ENCODE results near the gene LAMTOR5. TPM values are rescaled to one million over a fixed set of nuclear protein-coding genes. Genes with fewer than 3 reads are reported as not detected.
"Not testable (repeated sequence)": the region's sequence is repeated elsewhere in the genome, so short reads cannot be mapped to it uniquely, and the experiment has no call there.

The LAMTOR5 gene
- 206 and 246 TPM in 2 replicates for total RNA-seq (2014; rRNA removed; shearing (Covaris generic))
- polyA plus RNA-seq (2015; cell fraction: cytosol; rRNA removed): 181 and 278 TPM in 2 replicates
- polyA plus RNA-seq (2015; cell fraction: nucleus; rRNA removed): 43.5 and 76.7 TPM in 2 replicates

- in situ Hi-C loops (cut with HindIII; ENCODE audit: low pct_unique_long_range_greater_than_20kb, low sequenced_read_pairs): no loop called here
- peak; percentile 91 for DNase-seq (ENCODE audit: low read depth, low spot score)
Observed at GRCh38 chr1:110407260-110408210, at the start of gene LAMTOR5. Gene LAMTOR5 (minus strand): TSS chr1:110407694. CDS start chr1:110407620, 74 bp downstream.

DNA sequence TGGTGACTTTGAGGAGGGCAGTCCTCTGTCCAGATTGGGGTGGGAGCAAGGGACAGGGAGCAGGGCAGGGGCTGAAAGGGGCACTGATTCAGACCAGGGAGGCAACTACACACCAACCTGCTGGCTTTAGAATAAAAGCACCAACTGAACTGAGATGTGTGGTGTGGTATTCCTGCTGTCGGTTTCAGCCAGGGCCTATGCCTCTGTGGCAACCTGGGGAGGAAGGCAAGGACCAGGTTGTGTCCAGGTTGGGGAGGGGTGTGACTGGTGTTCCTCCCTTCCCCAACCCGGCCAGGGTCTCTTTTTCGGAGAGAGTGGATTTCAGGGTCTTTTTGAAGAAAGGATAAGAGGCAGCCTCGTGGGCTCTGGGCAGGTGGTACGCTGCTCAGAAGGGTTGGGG is 49.7 kb upstream of the LAMTOR5 start:
- in situ Hi-C loops (cut with HindIII; ENCODE audit: low pct_unique_long_range_greater_than_20kb, low sequenced_read_pairs): no loop called here

DNA sequence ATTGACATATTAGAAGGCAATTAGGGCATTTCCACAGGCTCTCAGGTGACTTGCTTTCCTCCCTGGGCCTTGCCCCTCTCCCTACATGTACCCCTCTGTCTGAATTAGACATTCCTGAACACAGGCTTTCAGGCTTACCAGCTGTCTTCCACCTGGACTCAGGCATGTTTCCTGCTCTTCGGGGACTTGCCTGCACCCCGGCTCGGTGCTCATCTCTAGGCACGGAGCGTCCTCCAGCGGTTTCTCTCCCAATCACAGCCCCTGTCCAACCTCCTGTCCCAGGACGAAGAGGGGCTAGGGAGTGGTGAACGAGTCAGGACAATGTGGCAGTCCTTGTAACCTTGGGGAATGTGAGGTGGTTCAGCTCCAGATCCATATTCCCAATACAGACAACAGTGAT is 47.7 kb upstream of the LAMTOR5 start:
- peak; percentile 38 for DNase-seq (ENCODE audit: low read depth, low spot score)
- in situ Hi-C loops (cut with HindIII; ENCODE audit: low pct_unique_long_range_greater_than_20kb, low sequenced_read_pairs): no loop called here

More for the DNA sequence above, 49.7 kb upstream of the LAMTOR5 start:
- DNase-seq (ENCODE audit: low read depth, low spot score): no peak

- in situ Hi-C loops (cut with HindIII; ENCODE audit: low pct_unique_long_range_greater_than_20kb, low sequenced_read_pairs): no loop called here
- DNase-seq (ENCODE audit: low read depth, low spot score): no peak
Observed at GRCh38 chr1:110454328-110454727, 46.8 kb upstream of the LAMTOR5 start.

DNA sequence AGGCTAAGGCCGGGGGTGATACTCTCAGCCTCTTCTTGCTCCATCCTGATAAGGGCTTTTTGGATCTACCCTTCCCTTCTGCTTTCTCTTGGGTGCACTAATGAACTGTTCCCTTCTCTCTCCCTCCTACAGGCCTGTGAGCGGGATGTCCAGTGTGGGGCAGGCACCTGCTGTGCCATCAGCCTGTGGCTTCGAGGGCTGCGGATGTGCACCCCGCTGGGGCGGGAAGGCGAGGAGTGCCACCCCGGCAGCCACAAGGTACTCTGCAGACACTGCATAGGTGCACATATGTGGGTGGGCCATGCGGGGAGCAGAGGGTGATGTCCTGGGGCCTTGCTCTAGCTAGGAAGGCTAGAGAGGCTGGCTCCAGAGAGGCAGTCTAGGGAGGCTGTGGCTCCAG is 46.3 kb upstream of the LAMTOR5 start:
- in situ Hi-C loops (cut with HindIII; ENCODE audit: low pct_unique_long_range_greater_than_20kb, low sequenced_read_pairs): no loop called here
- DNase-seq (ENCODE audit: low read depth, low spot score): no peak

- in situ Hi-C loops (cut with HindIII; ENCODE audit: low pct_unique_long_range_greater_than_20kb, low sequenced_read_pairs): no loop called here
- no peak for DNase-seq (ENCODE audit: low read depth, low spot score)
Observed at GRCh38 chr1:110452330-110452729, 44.8 kb upstream of the LAMTOR5 start.

- in situ Hi-C loops (cut with HindIII; ENCODE audit: low pct_unique_long_range_greater_than_20kb, low sequenced_read_pairs): no loop called here
- DNase-seq (ENCODE audit: low read depth, low spot score): no peak
Observed at GRCh38 chr1:110450929-110451328, 43.4 kb upstream of the LAMTOR5 start, which contains the start of gene PROK1. Gene PROK1 (plus strand): TSS chr1:110451149. CDS start chr1:110451217, 68 bp downstream.

GRCh38 chr1:110449661-110450651 is 42.5 kb upstream of the LAMTOR5 start:
- DNase-seq (ENCODE audit: low read depth, low spot score): no peak
- in situ Hi-C loops (cut with HindIII; ENCODE audit: low pct_unique_long_range_greater_than_20kb, low sequenced_read_pairs): no loop called here

- in situ Hi-C loops (cut with HindIII; ENCODE audit: low pct_unique_long_range_greater_than_20kb, low sequenced_read_pairs): no loop called here
- DNase-seq (ENCODE audit: low read depth, low spot score): no peak
Observed at GRCh38 chr1:110444561-110444960, 37.1 kb upstream of the LAMTOR5 start.

DNA sequence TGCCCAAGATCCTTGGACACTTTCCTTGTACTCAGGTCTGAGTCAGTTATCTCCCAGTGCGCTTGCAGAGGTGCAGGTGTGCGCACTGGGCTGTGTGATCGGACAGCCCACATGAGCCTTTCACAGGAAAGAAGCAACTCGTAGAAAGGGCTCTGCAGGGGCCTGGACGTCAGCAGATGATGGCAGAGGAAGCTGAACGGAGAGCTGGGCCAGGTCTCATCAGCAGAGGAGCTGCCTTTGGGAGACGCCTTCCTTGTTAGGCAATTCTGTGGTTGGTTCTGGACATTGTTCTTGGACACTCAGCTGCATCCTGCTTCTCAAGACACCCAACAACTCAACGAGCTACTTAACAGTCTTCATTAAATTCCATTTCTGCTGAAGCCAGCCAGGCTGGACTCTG is 36.0 kb upstream of the LAMTOR5 start:
- no peak for DNase-seq (ENCODE audit: low read depth, low spot score)
- in situ Hi-C loops (cut with HindIII; ENCODE audit: low pct_unique_long_range_greater_than_20kb, low sequenced_read_pairs): no loop called here

DNA sequence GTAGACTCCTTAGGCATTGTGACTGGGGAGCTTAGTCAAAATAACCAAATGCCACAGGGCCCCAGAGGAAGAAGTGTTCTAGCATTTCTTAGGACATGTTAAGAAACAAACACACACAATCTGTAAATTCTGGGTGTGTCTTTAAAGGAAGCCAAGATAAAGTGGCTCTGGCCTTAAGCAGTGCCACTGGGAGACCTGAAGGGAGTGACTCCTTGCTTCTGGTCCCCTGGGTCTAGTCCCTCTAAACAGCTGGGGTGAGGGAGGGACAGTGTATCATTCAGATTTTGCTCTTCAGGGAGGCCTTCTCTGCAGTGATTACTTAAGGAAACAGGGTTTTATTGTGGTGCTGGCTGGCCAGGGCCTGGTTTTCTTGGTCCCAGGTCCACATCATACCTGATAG is 34.4 kb upstream of the LAMTOR5 start:
- in situ Hi-C loops (cut with HindIII; ENCODE audit: low pct_unique_long_range_greater_than_20kb, low sequenced_read_pairs): no loop called here
- DNase-seq (ENCODE audit: low read depth, low spot score): no peak

DNA sequence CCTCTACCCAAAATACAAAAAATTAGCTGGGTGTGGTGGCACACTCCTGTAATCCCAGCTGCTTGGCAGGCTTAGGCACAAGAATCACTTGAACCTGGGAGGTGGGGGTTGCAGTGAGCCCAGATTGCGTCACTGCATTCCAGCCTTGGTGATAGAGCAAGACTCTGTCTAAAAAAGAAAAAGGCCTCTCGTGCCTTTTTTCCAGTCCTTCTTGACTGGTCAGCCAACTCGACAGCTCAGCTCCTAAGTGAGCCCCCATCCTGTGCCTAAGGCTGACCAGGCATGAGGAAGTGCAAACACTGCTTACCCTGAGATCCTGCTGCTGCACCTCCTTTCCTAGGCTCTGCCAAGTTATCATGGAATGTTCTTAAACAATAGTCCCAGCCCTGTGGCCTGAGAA is 33.4 kb upstream of the LAMTOR5 start:
- no peak for DNase-seq (ENCODE audit: low read depth, low spot score)
- in situ Hi-C loops (cut with HindIII; ENCODE audit: low pct_unique_long_range_greater_than_20kb, low sequenced_read_pairs): no loop called here

DNA sequence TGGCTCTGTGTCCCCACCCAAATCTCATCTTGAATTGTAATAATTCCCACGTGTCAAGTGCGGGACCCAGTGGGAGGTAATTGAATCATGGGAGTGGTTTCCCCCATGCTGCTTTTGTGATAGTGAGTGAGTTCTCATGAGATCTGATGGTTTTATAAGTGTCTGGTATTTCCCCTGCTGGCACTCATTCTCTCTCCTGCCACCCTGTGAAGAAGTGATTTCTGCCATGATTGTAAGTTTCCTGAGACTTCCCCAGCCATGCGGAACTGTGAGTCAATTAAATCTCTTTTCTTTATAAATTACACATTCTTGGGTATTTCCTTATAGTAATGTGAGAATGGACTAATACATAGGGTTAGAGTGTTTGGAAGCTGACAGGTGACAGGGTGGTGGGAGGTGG is 32.4 kb upstream of the LAMTOR5 start:
- in situ Hi-C loops (cut with HindIII; ENCODE audit: low pct_unique_long_range_greater_than_20kb, low sequenced_read_pairs); DNase-seq (ENCODE audit: low read depth, low spot score): not testable (repeated sequence)

DNA sequence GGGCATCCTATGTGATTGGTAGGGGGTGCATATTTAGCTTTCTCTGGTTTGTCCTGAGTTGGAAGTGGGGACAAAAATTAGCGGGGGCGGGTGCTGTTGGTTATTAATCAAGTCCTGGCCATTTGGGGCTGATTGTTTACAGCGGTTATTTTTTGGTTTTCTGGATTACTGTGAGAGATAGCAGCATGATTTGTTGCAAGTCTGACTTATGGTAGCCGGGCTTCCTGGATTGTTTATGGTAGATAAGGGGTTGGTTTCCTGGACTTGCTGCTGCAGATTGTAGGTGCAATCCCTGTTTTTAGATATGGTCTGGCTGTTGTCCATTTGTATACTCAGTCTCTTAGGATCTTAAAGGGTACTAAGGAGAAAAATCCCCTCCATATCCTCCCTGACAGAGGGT is 31.4 kb upstream of the LAMTOR5 start:
- in situ Hi-C loops (cut with HindIII; ENCODE audit: low pct_unique_long_range_greater_than_20kb, low sequenced_read_pairs): no loop called here
- no peak for DNase-seq (ENCODE audit: low read depth, low spot score)

GRCh38 chr1:110437645-110438299 is 30.3 kb upstream of the LAMTOR5 start:
- DNase-seq (ENCODE audit: low read depth, low spot score); in situ Hi-C loops (cut with HindIII; ENCODE audit: low pct_unique_long_range_greater_than_20kb, low sequenced_read_pairs): not testable (repeated sequence)

- DNase-seq (ENCODE audit: low read depth, low spot score): peak; percentile 60
- in situ Hi-C loops (cut with HindIII; ENCODE audit: low pct_unique_long_range_greater_than_20kb, low sequenced_read_pairs): no loop called here
Observed at GRCh38 chr1:110436635-110437034, 29.1 kb upstream of the LAMTOR5 start.

GRCh38 chr1:110434946-110435345 is 27.5 kb upstream of the LAMTOR5 start:
- in situ Hi-C loops (cut with HindIII; ENCODE audit: low pct_unique_long_range_greater_than_20kb, low sequenced_read_pairs): no loop called here
- DNase-seq (ENCODE audit: low read depth, low spot score): no peak

Measured in SK-MEL-5 (cell line).